ENCODE data around the gene ARHGAP18. TPM values are rescaled to one million over a fixed set of nuclear protein-coding genes. Genes with fewer than 3 reads are reported as not detected.

The ARHGAP18 gene
- total and polyA plus RNA-seq, 2 of the 13 experiments (the other 11 are each of a cell fraction or from before 2014, with no cell fraction given), result 58.2 to 115 TPM

DNA sequence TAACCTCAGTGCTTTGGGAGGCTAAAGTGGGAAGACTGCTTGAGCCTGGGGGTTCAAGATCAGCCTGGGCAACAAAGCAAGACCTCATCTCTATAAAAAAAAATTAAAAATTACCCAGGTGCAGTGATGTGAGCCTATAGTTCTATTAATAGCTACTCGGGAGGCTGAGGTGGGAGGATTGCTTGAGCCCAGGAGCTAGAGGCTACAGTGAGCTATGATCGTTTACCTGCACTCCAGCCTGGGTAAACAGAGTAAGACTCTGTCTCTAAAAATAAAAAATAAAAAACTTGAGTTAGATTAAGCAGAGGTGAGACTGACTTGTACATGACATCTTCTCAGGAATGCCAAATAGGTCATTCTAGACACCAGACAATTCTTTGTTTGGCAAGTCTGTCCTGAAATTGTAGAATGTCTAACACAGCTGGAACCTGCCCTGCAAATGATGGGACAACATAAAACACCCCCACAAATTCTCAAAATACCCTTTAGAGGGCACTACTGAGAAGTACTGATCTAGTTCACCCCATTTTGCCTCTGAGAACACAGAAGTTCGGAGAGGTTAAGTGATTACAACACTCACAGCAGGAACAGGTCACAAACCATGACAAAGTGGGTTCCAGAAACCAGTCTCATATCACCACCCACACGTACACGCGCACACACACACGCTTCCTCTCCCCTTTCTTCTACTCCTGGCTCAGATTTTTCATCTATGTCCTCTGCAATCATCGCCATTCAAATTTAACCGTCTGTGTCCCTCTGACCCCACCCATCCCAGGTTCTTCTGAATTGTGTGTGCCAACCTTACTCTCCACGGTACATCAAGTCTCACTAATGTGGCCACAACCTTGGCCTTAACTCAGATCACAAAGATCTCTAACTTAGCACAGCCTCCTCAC is 38.3 kb downstream of the ARHGAP18 start (continued):
- TF ChIP-seq, protein P1, sequence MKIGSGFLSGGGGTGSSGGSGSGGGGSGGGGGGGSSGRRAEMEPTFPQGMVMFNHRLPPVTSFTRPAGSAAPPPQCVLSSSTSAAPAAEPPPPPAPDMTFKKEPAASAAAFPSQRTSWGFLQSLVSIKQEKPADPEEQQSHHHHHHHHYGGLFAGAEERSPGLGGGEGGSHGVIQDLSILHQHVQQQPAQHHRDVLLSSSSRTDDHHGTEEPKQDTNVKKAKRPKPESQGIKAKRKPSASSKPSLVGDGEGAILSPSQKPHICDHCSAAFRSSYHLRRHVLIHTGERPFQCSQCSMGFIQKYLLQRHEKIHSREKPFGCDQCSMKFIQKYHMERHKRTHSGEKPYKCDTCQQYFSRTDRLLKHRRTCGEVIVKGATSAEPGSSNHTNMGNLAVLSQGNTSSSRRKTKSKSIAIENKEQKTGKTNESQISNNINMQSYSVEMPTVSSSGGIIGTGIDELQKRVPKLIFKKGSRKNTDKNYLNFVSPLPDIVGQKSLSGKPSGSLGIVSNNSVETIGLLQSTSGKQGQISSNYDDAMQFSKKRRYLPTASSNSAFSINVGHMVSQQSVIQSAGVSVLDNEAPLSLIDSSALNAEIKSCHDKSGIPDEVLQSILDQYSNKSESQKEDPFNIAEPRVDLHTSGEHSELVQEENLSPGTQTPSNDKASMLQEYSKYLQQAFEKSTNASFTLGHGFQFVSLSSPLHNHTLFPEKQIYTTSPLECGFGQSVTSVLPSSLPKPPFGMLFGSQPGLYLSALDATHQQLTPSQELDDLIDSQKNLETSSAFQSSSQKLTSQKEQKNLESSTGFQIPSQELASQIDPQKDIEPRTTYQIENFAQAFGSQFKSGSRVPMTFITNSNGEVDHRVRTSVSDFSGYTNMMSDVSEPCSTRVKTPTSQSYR (CRISPR knock-in tag; IDR thresholded peaks at IDR 0.05; ENCODE audit: borderline replicate concordance), result no peak; the same call in 1 of the 2 replicates
- TF ChIP-seq ZBTB38 (CRISPR knock-in tag; IDR thresholded peaks at IDR 0.05) (0 out of 2 replicates have a peak, but pooled peaks have one; percentile 49), ZNF549 (CRISPR knock-in tag; IDR thresholded peaks at IDR 0.05) (no peak), HCFC1 (IDR thresholded peaks at IDR 0.05; ENCODE audit: low read depth, low read length) (no peak), ZSCAN12 (CRISPR knock-in tag; IDR thresholded peaks at IDR 0.05) (no peak), ZNF781 (CRISPR knock-in tag; IDR thresholded peaks at IDR 0.05; ENCODE audit: borderline replicate concordance, not compliant biosample characterization) (no peak), TBX2 (CRISPR knock-in tag; IDR thresholded peaks at IDR 0.05; ENCODE audit: borderline replicate concordance) (peak; percentile 25; the same call in 1 of the 2 replicates), ZNF713 (CRISPR knock-in tag; IDR thresholded peaks at IDR 0.05) (no peak), ETV6 (CRISPR knock-in tag; conservative IDR thresholded peaks at IDR 0.05) (no peak), ZNF205 (CRISPR knock-in tag; IDR thresholded peaks at IDR 0.05) (no peak), ZNF629 (CRISPR knock-in tag; conservative IDR thresholded peaks at IDR 0.05) (0 out of 2 replicates have a peak, but pooled peaks have one; percentile 18), MED8 (CRISPR knock-in tag; IDR thresholded peaks at IDR 0.05; ENCODE audit: insufficient replicate concordance) (no peak), RAD21 (CRISPR knock-in tag; IDR thresholded peaks at IDR 0.05) (peak; percentile 44; the same call in 1 of the 2 replicates), ZFY (CRISPR knock-in tag; IDR thresholded peaks at IDR 0.05) (peak; percentile 44; the same call in 1 of the 2 replicates), PHF21A (CRISPR knock-in tag; IDR thresholded peaks at IDR 0.05) (peak; percentile 16; the same call in 1 of the 2 replicates), ZSCAN22 (CRISPR knock-in tag; IDR thresholded peaks at IDR 0.05) (no peak), ZNF777 (CRISPR knock-in tag; IDR thresholded peaks at IDR 0.05) (0 out of 2 replicates have a peak, but pooled peaks have one; percentile 25), STAG1 (CRISPR knock-in tag; IDR thresholded peaks at IDR 0.05) (peak; percentile 46), RBM22 (optimal IDR thresholded peaks at IDR 0.05; ENCODE audit: low read length) (peak; percentile 94), MEIS2 (CRISPR knock-in tag; IDR thresholded peaks at IDR 0.05) (no peak), TCF7 (IDR thresholded peaks at IDR 0.05; ENCODE audit: low read depth) (no peak), TCF12 (IDR thresholded peaks at IDR 0.05) (no peak), TCF12 (CRISPR knock-in tag; IDR thresholded peaks at IDR 0.05) (no peak), NCOA5 (CRISPR knock-in tag; IDR thresholded peaks at IDR 0.05) (no peak), SETDB1 (CRISPR knock-in tag; IDR thresholded peaks at IDR 0.05; ENCODE audit: borderline replicate concordance) (no peak)
- TF ChIP-seq, protein P2, sequence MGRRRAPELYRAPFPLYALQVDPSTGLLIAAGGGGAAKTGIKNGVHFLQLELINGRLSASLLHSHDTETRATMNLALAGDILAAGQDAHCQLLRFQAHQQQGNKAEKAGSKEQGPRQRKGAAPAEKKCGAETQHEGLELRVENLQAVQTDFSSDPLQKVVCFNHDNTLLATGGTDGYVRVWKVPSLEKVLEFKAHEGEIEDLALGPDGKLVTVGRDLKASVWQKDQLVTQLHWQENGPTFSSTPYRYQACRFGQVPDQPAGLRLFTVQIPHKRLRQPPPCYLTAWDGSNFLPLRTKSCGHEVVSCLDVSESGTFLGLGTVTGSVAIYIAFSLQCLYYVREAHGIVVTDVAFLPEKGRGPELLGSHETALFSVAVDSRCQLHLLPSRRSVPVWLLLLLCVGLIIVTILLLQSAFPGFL (CRISPR knock-in tag; IDR thresholded peaks at IDR 0.05), result no peak
- TF ChIP-seq, protein P3, sequence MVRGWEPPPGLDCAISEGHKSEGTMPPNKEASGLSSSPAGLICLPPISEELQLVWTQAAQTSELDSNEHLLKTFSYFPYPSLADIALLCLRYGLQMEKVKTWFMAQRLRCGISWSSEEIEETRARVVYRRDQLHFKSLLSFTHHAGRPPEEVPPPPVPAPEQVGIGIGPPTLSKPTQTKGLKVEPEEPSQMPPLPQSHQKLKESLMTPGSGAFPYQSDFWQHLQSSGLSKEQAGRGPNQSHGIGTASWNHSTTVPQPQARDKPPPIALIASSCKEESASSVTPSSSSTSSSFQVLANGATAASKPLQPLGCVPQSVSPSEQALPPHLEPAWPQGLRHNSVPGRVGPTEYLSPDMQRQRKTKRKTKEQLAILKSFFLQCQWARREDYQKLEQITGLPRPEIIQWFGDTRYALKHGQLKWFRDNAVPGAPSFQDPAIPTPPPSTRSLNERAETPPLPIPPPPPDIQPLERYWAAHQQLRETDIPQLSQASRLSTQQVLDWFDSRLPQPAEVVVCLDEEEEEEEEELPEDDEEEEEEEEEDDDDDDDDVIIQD (CRISPR knock-in tag; IDR thresholded peaks at IDR 0.05; ENCODE audit: low read depth), result no peak
